Raji (cell line): ENCODE results near the gene CDC20.

Experiments used
- POLR2A ChIP-seq: IDR thresholded peaks from 2 replicates; pipeline ENCODE4 v1.6.1; 2011; ENCODE audit warnings: low read depth, low read length, control low read depth; ENCODE audit not compliant: insufficient read depth

Gene CDC20

DNA sequence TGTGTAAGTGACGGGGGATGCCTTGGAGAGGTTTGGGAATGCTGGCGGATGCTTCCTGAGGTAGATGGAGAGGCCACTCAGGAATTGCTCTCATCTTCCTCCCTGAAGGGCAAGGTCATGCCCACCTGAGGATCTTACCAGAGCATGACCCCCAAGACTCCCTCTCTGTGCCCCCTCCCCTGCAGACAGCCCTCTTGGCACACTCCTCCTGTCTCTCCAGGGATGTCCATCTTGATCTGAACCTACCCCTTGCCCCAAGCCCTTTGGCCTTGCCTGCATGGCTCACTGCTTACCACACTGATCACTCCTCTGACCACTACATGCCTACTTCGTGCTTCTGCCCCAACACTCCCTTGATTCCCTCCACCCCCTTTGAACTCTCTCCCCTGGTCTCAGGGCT, 39.0 kb upstream of the CDC20 start:
- no peak for TF ChIP-seq POLR2A

DNA sequence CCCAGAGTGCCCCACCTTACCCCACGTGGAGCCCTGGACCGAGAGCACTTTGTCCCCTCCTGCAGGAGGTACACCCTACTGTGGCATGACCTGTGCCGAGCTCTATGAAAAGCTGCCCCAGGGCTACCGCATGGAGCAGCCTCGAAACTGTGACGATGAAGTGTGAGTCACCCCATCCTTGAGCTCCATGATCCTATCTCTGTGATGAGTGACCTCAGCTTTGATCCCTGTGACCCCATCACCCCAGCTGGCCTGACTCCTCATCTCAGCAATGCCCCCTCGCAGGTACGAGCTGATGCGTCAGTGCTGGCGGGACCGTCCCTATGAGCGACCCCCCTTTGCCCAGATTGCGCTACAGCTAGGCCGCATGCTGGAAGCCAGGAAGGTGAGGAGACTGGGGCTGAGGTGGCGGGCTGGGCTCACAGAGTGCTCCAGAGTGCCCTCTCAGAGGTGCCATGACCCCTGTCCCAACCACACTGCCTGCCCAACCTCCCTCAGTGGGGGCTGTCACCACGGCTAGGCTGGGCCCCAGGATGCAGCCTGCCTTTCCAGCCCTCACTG, 37.4 kb upstream of the CDC20 start:
- no peak for TF ChIP-seq POLR2A

DNA sequence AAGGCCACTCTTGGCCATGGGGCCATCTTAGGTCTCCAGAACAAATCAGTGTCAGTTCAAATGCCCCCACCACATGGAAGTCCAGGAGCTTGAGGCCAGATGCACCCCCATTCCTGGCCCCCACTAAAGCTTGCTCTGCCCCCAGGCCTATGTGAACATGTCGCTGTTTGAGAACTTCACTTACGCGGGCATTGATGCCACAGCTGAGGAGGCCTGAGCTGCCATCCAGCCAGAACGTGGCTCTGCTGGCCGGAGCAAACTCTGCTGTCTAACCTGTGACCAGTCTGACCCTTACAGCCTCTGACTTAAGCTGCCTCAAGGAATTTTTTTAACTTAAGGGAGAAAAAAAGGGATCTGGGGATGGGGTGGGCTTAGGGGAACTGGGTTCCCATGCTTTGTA, 36.3 kb upstream of the CDC20 start:
- no peak for TF ChIP-seq POLR2A

DNA sequence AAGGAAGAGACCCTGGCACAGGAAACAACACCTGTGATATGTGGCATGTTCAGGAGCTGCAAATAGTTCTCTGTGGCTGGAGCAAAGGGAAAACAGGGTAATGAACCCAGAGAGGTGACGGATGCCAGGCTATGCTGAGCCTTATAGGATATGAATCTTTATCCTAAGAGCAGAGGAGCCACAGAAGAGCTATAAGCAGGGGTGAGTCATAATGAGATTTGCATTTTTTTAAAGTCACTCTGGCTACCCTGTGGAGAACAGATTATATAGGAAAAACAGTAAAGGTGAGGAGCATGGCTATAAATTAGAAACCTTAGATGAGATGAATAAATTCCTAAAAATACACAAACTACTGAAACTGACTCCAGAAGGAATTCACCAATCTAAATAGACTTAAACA, 34.0 kb upstream of the CDC20 start:
- no peak for TF ChIP-seq POLR2A

DNA sequence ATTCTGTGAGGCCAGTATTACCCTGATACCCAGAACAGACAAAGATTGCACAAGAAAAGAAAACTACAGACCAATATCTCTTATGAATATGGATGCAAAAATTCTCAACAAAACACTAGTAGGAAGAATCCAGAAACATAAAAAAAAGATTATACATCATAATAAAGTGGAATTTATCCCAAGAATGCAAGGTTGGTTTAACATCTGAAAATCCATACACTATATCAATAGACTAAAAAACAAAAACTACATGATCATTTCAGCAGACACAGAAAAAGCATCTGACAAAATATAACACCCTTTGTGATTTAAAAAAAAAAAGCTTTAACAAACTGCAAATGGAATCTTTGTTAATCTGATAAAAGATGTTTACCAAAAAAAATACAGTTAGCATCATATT, 33.4 kb upstream of the CDC20 start:
- no peak for TF ChIP-seq POLR2A

DNA sequence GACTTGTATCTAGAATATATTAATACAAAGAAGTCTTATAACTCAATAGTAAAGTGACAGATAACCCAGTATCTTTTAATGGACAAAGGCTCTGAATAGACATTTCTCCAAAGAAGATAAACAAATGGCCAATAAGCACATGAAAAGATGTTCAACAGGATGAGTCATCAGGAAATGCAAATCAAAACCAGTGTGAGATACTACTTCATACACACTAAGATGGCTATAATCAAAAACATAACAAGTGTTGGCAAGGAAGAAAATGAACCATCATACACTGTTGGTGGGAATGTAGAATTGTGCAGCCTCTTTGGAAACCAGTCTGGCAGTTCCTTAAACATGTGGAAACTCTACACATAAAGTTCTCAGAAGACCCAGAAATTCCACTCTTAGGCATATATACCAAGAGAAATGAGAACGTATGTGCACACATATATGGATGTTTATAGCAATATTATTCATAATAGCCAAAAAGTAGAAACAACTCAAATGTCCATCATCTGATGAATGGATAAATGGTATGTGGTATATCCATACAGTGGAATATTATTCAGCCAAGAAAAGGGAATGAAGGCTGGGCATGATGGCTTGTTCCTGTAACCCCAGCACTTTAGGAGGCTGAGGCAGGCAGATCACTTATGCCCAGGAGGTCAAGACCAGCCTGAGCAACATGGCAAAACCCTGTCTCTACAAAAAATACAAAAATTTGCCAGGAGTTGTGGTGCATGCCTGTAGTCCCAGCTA, 31.1 kb upstream of the CDC20 start:
- TF ChIP-seq POLR2A, result no peak

DNA sequence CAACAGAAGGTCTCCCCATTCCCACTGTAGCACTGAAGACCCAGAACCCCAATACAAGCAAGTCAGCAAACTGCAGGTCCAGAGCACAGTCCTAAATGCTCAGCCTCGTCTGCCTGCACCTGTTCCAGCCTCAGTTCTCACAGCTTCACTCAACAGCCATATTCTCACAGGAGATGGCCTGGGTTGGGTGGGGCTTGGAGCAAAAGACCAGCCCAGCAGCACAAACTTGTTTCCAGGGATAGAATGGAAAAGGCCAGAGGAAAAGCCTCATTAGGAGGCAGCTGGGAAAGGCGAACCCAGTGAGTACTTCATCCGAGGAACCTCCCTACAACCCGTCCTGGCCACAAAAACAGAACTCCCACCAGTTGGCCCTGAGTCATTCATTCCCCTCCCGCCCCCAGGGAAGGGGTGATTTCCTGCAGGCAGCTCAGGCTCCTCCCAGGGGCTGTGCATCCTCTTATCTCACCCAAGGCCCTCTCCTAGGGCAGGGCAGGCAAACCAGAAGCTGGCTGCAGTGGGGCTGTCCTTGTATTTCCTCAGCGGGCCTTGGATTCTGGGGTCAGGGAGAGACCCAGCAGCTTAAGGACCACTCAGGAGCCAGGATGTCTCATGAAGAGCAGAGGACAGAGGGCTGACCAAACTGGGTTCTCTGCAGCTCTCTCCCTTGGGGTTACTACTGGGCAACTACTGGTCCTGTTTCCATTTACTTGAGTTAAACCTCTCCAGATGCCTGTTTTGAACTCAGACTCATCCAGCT, 28.6 kb upstream of the CDC20 start:
- no peak for TF ChIP-seq POLR2A

DNA sequence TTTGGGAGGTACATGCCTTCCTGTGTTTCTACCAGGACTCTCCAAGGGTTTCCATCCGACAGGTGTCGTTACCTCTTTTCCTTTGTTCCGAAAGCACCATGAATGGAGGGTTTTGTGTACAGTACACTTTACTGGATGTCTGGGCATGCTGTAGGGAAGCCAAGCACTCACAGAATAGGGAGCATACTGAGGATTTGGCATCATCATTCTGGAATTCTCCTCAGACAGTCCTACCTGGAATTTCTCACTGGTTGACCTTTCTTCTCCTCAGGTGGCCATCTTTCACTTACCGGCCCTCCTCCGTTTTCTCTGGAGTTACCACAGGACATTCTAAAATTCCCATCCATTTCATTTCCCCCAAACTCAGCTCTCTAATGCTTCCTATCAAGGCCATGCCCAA, 27.1 kb upstream of the CDC20 start:
- TF ChIP-seq POLR2A, result no peak

DNA sequence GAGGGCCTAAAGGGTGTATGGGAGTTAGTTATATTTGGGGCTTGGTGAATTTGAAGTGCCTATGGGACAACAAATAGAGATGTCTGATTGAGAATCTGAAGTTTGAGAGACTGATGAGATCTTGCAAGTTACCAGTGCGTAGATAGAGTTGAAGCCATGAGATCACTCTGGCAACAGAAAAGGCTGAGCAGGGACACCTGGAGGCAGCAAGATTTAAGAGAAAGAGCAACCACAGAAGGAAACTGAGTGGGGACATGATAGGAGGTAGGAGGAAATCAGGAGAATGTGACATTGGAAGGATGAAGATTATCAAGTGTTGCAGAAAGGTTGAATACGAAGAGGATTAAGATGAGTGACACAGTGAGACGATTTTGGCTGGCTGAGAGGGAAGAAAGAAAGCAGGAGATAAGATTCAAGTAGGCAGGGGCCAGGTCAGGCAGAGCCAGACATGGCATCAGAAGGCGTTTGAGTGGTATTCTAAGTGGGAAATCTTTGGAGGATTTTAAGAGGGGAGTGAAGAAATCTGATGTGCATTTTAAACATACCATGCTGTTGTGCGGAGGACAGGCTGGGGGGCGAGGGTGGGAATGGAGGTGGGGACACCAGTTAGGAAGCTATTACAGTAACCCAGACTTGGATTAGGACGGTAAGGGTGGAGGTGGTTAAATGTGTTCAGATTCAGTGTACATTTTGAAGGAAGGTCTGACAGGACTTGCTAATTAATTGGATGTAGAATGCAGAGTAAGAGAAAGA, 24.2 kb upstream of the CDC20 start:
- no peak for TF ChIP-seq POLR2A

DNA sequence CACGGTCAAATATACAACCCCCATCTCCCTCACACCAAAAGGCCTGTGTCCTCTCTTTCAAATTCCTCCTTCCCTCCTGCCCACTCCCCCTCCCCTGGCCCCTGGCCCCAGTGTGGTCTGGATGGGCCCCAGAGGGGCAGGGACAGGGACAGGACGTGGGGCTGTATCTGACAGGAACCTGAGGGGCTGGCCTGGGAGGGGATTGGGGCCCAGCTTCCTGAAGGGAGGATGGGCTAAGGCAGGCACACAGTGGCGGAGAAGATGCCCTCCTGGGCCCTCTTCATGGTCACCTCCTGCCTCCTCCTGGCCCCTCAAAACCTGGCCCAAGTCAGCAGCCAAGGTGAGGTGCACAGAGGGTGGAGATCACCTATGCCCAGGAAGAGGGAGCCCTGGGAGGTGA, 21.2 kb upstream of the CDC20 start, which contains the start of gene MPL:
TSS of gene MPL (plus strand) at position 231 of the 400 bp plus-strand sequence. CDS start at position 262, 31 bp downstream.
- no peak for TF ChIP-seq POLR2A

DNA sequence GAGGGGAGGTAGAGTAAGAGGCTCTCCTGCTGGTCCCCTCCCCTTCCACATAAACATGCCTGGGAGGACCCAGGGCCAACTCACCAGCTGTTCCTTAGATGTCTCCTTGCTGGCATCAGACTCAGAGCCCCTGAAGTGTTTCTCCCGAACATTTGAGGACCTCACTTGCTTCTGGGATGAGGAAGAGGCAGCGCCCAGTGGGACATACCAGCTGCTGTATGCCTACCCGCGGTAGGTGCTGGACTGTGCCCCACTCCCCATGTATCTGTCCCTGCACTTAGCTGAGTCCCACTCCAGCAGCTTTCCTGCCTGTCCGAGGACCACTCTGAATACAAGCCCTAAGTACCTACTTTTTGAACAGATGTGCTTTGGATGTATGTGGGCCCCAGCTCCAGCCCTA, 20.8 kb upstream of the CDC20 start:
- no peak for TF ChIP-seq POLR2A

DNA sequence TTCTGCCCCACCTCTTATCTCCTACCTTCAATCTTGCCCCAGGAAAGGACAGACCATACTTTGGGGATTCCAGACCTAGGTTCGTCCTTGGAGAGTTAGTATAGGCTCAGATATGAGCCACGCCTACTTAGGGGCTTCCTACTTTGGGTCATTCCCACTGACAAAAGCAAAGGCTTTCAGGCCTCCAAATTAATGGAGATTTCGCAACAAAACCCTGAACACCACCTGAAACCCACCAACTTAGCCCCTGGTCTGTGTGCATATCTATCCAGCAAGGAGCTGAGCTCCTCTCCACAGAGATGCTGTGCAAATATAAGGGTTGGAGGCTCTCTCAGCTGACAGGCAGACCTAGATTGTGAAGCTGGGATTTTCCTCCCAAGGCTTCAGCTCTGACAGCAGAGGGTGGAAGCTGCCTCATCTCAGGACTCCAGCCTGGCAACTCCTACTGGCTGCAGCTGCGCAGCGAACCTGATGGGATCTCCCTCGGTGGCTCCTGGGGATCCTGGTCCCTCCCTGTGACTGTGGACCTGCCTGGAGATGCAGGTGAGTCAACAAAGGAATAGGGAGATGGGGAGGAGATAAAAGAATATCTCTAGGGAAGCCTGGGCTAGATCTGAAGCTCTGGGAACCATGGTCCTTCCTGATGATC, 19.1 kb upstream of the CDC20 start:
- no peak for TF ChIP-seq POLR2A

DNA sequence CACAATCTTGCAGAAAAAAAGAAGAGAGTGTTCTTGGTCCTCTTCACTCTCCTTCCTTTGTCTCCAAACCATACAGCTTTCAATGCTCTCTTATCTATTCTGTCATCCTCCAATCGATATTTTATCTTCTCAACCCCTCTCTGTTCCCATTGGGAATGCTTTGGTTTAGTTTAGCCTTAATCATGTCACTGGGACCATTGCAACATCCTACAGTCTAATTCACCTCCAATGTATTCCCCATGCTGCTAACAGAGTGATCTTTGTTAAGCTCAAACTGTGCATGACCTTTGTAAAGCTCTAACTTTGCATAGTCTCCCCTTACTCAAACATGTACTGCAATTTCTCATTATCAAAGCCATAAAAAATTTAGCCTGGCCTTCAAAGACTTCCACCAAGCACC, 18.2 kb upstream of the CDC20 start:
- no peak for TF ChIP-seq POLR2A

DNA sequence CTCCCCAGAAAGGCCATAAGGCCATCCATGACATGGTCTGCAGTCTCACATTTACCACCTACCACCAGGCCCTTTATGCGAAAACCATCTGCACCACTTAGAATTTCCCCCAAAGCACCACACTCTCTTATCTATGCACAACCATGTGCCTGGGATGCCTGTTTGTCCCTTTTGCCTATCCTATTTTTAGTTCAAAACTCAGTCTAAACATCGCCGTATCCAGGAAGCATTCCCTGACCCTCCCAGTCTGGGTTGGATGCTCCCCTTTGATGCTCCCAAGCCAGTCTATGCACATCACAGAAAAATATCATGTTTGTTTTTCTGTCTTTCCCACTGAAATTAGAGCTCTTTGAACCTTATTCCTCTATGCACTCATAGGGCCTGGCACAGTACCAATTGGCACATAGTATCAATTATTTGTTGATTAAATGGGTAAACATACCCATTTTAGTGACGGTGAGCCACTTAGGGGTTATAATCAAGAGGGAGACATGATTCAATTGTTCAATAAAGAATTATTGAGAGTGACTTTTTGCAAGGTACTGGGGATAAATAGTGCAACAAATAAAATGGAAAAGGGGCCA, 14.4 kb upstream of the CDC20 start:
- no peak for TF ChIP-seq POLR2A

DNA sequence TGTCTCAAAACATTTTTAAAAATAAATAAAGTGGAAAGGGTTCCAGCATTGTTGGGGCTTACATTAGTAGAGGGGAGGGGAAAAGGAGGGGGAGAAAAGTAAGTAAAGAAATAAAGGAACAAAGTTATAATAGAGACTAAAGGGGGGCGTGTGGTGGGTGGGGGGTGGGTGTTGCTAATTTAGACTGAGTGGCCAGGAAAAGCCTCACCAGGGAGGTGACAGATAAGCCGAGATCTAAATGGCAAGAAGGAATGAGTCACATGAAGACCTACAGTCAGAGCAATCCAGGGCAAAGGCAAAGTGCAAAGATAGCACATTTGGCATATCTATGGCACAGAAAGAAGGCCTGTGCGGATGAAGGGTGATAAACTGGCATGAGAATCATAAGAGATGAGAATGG, 13.7 kb upstream of the CDC20 start:
- TF ChIP-seq POLR2A, result no peak

DNA sequence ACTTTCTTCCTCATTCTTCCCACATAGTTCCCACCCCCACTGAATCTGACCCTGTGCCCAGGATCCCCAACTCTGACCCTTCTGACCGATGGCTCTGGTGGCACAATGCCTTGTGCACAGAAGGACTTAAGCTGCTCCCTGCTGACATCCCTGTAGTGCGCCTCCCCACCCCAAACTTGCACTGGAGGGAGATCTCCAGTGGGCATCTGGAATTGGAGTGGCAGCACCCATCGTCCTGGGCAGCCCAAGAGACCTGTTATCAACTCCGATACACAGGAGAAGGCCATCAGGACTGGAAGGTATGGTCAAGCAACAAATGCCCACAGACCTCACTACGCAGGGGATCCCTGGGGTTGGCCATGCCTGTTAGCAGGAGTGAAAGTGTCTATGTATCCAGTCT, 12.1 kb upstream of the CDC20 start:
- no peak for TF ChIP-seq POLR2A
